CD4-positive, alpha-beta T cell (primary cell): Measurements from ENCODE around the gene MPP3. TPM values are rescaled to one million over a fixed set of nuclear protein-coding genes. Genes with fewer than 3 reads are reported as not detected.

Experiments
- ATAC-seq: fragments of 200-7000 bp; cut with Tn5 transposase; one replicate; pipeline ENCODE4 v1.10.0; 2022; ENCODE audit warnings: mild to moderate bottlenecking; ENCODE audit not compliant: poor library complexity
- CTCF ChIA-PET: fragments of 350-600 bp; sonication (Branson Sonifier 250); formaldehyde crosslinking; loops from one replicate; lab custom pipeline; 2021; ENCODE audit warnings: antibody characterized with exemption, inconsistent platforms; lab: Charles Lee
- POLR2A ChIA-PET: fragments of 350-600 bp; sonication (Branson Sonifier 250); formaldehyde crosslinking; loops from one replicate; lab custom pipeline; 2021; ENCODE audit warnings: antibody characterized with exemption, inconsistent platforms; lab: Charles Lee
- DNase-seq, 14 experiments: peaks; one replicate each; pipeline ENCODE4 v3.0.0-alpha.2; 2013 to 2020; ENCODE audit warnings: mixed read lengths in 2 of 14
- H3K27ac ChIP-seq, 2 donors: one replicate each; pipeline versions ENCODE4 v1.5.1 to v1.7.0; 2013; ENCODE audit warnings: low read length in 2 of 2, low read depth in 1 of 2, mild to moderate bottlenecking in 1 of 2
- H3K27me3 ChIP-seq, 2 experiments: 1 replicate in 1 of 2; 2 replicates in 1 of 2; pipeline versions ENCODE4 v1.6.1 to v1.7.0; 2013; ENCODE audit warnings: low read length in 2 of 2, control low read depth in 1 of 2, mild to moderate bottlenecking in 1 of 2, moderate library complexity in 1 of 2; ENCODE audit not compliant: insufficient read depth in 2 of 2, control insufficient read depth in 1 of 2
- H3K36me3 ChIP-seq: one replicate; pipeline ENCODE4 v1.6.1; 2013; ENCODE audit warnings: low read length, control low read depth; ENCODE audit not compliant: insufficient read depth
- H3K4me1 ChIP-seq: one replicate; pipeline ENCODE4 v1.6.1; 2013; ENCODE audit warnings: low read length, control low read depth; ENCODE audit not compliant: insufficient read depth
- H3K4me3 ChIP-seq: one replicate; pipeline ENCODE4 v1.5.1; 2013; ENCODE audit warnings: mild to moderate bottlenecking, low read length, moderate library complexity
- H3K9me3 ChIP-seq, 2 experiments: 1 replicate in 1 of 2; 2 replicates in 1 of 2; pipeline versions ENCODE4 v1.6.1 to v1.7.0; 2013; ENCODE audit warnings: low read length in 2 of 2, mild to moderate bottlenecking in 2 of 2, control low read depth in 1 of 2, moderate library complexity in 1 of 2; ENCODE audit not compliant: control insufficient read depth in 1 of 2, insufficient read depth in 1 of 2
- H3K27ac Mint-ChIP-seq: one replicate; pipeline ENCODE4 v1.8.0; 2020; ENCODE audit warnings: mixed read lengths
- H3K27me3 Mint-ChIP-seq: one replicate; pipeline ENCODE4 v1.8.0; 2021; ENCODE audit warnings: mixed read lengths
- H3K36me3 Mint-ChIP-seq: one replicate; pipeline ENCODE4 v1.8.0; 2021; ENCODE audit warnings: low read depth, mixed read lengths
- H3K4me1 Mint-ChIP-seq: one replicate; pipeline ENCODE4 v1.8.0; 2021; ENCODE audit warnings: low read depth, mixed read lengths
- H3K4me3 Mint-ChIP-seq: one replicate; pipeline ENCODE4 v1.8.0; 2020; ENCODE audit warnings: mild to moderate bottlenecking, mixed read lengths
- H3K9me3 Mint-ChIP-seq: one replicate; pipeline ENCODE4 v1.8.0; 2020; ENCODE audit warnings: mixed read lengths
- intact Hi-C, 2 experiments: fragments of 100-400 bp; cut with DNase I in 1 of 2; cut with micrococcal nuclease in 1 of 2; formaldehyde crosslinking; loops; one replicate each; pipeline versions ENCODE4 v1.15.1 to v1.9.0; 2023 to 2025; cut with DNase I, micrococcal nuclease
- total RNA-seq, 174 experiments: library from RNA in 2 of 174; stranded (reverse) in 2 of 174; gene quantifications; one replicate each; pipeline ENCODE4 v1.2.3 and lab custom pipeline; 2021 to 2026
- TF ChIP-seq, protein P1 (sequence below): fragments of 200-600 bp; IDR thresholded peaks from one replicate; pipeline ENCODE4 v1.8.0; 2022; ENCODE audit warnings: antibody characterized with exemption, mild to moderate bottlenecking

MPP3 gene
- total RNA-seq, 2 experiments from 2014 or later = 0.14 TPM; not detected in 1

DNA sequence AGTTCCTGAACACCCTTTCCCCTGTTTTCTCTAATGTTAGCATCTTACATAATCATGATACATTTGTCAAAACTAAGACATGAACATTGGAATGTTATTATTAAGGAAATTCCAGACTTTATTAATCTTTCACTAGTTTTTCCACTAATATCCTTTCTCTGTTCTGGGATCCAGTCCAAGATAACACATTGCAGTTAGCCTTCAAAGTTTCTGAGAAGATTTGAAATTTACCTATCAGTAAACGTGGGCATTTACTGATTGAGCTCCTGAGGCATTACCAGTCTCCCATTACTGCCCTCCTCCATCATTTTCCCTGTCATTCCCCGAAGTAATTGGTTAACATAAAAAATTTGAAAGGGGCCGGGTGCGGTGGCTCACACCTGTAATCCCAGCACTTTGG, 8.3 kb upstream of the MPP3 start:
- CTCF ChIA-PET = no interaction called here
- POLR2A ChIA-PET = no interaction called here

DNA sequence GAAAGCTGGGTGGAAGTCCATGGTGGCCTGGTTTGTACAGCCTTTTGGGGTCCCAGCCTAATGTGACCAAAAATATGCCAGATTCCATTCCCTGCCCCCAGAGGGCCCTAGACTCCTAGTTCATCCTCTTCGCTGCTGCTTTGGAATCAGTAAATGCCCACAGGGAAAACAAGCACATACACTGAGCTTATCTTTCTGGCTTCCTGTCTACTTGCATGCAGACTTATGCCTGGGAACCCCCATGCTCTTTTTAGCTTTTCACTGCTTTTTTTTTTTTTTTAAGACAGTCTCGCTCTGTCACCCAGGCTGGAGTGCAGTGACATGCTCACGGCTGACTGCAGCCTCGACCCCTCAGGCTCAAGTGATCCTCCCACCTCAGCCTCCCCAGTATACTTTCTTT, 7.9 kb upstream of the MPP3 start:
- no peaks in the 10 kb centered on the region for H3K4me1 ChIP-seq
- H3K4me3 ChIP-seq = no peak overlapping the region
- peaks cover 0 to 7% of the 10 kb centered on the region in 2 experiments for H3K27me3 ChIP-seq
- intact Hi-C loops = no loop called here
- no peak for ATAC-seq
- Mint-ChIP-seq H3K36me3 (no peaks in the 10 kb centered on the region), H3K27me3 (peaks cover 47% of the 10 kb centered on the region), H3K9me3 (no peaks in the 10 kb centered on the region), H3K27ac (no peak overlapping the region), H3K4me3 (no peak overlapping the region), H3K4me1 (no peaks in the 10 kb centered on the region)
- TF ChIP-seq, protein P1, sequence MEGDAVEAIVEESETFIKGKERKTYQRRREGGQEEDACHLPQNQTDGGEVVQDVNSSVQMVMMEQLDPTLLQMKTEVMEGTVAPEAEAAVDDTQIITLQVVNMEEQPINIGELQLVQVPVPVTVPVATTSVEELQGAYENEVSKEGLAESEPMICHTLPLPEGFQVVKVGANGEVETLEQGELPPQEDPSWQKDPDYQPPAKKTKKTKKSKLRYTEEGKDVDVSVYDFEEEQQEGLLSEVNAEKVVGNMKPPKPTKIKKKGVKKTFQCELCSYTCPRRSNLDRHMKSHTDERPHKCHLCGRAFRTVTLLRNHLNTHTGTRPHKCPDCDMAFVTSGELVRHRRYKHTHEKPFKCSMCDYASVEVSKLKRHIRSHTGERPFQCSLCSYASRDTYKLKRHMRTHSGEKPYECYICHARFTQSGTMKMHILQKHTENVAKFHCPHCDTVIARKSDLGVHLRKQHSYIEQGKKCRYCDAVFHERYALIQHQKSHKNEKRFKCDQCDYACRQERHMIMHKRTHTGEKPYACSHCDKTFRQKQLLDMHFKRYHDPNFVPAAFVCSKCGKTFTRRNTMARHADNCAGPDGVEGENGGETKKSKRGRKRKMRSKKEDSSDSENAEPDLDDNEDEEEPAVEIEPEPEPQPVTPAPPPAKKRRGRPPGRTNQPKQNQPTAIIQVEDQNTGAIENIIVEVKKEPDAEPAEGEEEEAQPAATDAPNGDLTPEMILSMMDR = no peak
- POLR2A ChIA-PET = no interaction called here
- no peak for DNase-seq
- CTCF ChIA-PET = no interaction called here
- no peaks in the 10 kb centered on the region for H3K36me3 ChIP-seq
- H3K27ac ChIP-seq = no peak overlapping the region
- H3K9me3 ChIP-seq = no peaks in the 10 kb centered on the region

More for the DNA sequence above, 8.3 kb upstream of the MPP3 start:
- no peaks in the 10 kb centered on the region for H3K4me1 Mint-ChIP-seq
- H3K27ac Mint-ChIP-seq = no peak overlapping the region
- H3K36me3 Mint-ChIP-seq = no peaks in the 10 kb centered on the region
- DNase-seq (no peak), ATAC-seq (no peak)
- no peaks in the 10 kb centered on the region for H3K9me3 ChIP-seq
- H3K27me3 ChIP-seq = peaks cover 0 to 7% of the 10 kb centered on the region in 2 experiments
- H3K4me3 ChIP-seq = no peak overlapping the region
- H3K4me1 ChIP-seq = no peaks in the 10 kb centered on the region
- peaks cover 47% of the 10 kb centered on the region for H3K27me3 Mint-ChIP-seq
- no peak overlapping the region for H3K27ac ChIP-seq
- intact Hi-C loops = no loop called here
- no peaks in the 10 kb centered on the region for H3K9me3 Mint-ChIP-seq
- TF ChIP-seq, protein P1 = no peak
- no peak overlapping the region for H3K4me3 Mint-ChIP-seq
- no peaks in the 10 kb centered on the region for H3K36me3 ChIP-seq

DNA sequence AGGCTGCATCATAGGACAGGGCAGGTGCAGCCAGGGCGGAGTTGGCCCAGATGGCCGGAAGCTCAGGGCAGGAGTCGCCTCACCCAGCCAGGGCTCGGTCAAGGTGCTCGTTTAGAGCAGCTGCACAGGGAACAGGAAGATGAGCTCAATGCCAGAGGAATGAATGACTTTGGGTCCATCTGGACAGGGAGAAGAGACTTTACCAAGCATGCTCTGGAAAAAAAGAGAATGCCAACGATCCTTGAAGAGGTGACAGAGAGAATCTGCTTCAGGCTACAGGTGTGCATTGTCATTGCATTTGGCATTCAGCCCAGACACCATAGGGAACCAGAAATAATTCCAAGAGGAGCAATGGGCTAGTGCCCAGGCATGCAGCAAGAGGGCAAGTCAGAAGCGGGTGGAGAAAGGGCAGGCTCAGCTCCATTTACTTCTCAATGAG, 6.7 kb upstream of the MPP3 start:
- intact Hi-C loops = no loop called here

More for the DNA sequence above, 6.7 kb upstream of the MPP3 start:
- Histone ChIP-seq H3K4me3 (no peak overlapping the region), H3K9me3 (no peaks in the 10 kb centered on the region), H3K36me3 (no peaks in the 10 kb centered on the region), H3K27me3 (peaks cover 2 to 11% of the 10 kb centered on the region in 2 experiments), H3K27ac (no peak overlapping the region), H3K4me1 (no peaks in the 10 kb centered on the region)
- Mint-ChIP-seq H3K9me3 (no peaks in the 10 kb centered on the region), H3K4me1 (no peaks in the 10 kb centered on the region), H3K27ac (no peak overlapping the region), H3K27me3 (peaks cover 48% of the 10 kb centered on the region), H3K4me3 (no peak overlapping the region), H3K36me3 (no peaks in the 10 kb centered on the region)
- POLR2A ChIA-PET = no interaction called here
- CTCF ChIA-PET = no interaction called here
- DNase-seq (no peak), ATAC-seq (no peak)
- TF ChIP-seq, protein P1 = no peak
